Measurements from ENCODE around the gene LNX2. TPM values are rescaled to one million over a fixed set of nuclear protein-coding genes. Genes with fewer than 3 reads are reported as not detected.

Gene LNX2
- total and polyA plus RNA-seq, 2 donors (not counting 1 experiment from before 2014, with no cell fraction given), result 2.9 to 10.9 TPM

- POLR2A ChIA-PET, result interaction anchor here (0.5 kb wide), 1 partner anchor 551 kb away, joined by 5 read pairs; no protein-coding TSS in a partner anchor
- DNase-seq, result no peak
- no peak overlapping the region for H3K27ac ChIP-seq (ENCODE audit: low read length in 2 of 2)
- Mint-ChIP-seq H3K4me1 (no peaks in the 10 kb centered on the region), H3K27ac (no peak overlapping the region), H3K9me3 (ENCODE audit: insufficient read depth) (no peaks in the 10 kb centered on the region), H3K4me3 (no peak overlapping the region), H3K27me3 (no peaks in the 10 kb centered on the region)
- no peak overlapping the region for H3K4me3 ChIP-seq (ENCODE audit: control extremely low read depth in 1 of 5, extremely low read depth in 1 of 5, insufficient read depth in 1 of 5, low read depth in 2 of 5, low read length in 4 of 5)
- H3K4me1 ChIP-seq (ENCODE audit: control insufficient read depth in 2 of 2, insufficient read depth in 2 of 2, low read length in 2 of 2), result no peaks in the 10 kb centered on the region
- intact Hi-C loops (cut with micrococcal nuclease), result no loop called here
- H3K9ac ChIP-seq (ENCODE audit: low read length), result no peak overlapping the region
- H2AFZ ChIP-seq (ENCODE audit: insufficient read depth, low read depth, low read length, poor library complexity, severe bottlenecking), result no peak overlapping the region
- H3K9me3 ChIP-seq (ENCODE audit: control extremely low read depth in 1 of 3, control insufficient read depth in 2 of 3, insufficient read depth in 1 of 3, low read length in 2 of 3), result no peaks in the 10 kb centered on the region
- CTCF ChIA-PET, result no interaction called here
- H3K79me2 ChIP-seq (ENCODE audit: control insufficient read depth, insufficient read depth, low read length), result peaks cover 4% of the 10 kb centered on the region
- peaks cover 5% of the 10 kb centered on the region for H4K20me1 ChIP-seq (ENCODE audit: control insufficient read depth, insufficient read depth, low read length, poor library complexity, severe bottlenecking)
- no peak for ATAC-seq (ENCODE audit: low read depth)
- H3K36me3 ChIP-seq (replicated peaks in 1 of 2; ENCODE audit: control extremely low read depth in 1 of 2, control insufficient read depth in 1 of 2, extremely low read depth in 1 of 2, insufficient read depth in 2 of 2, low read length in 1 of 2), result peaks cover 0 to 10% of the 10 kb centered on the region in 2 experiments
- no peaks in the 10 kb centered on the region for H3K27me3 ChIP-seq (replicated peaks in 1 of 4; ENCODE audit: control extremely low read depth in 1 of 4, control insufficient read depth in 3 of 4, insufficient read depth in 4 of 4, low read length in 3 of 4)
- WGBS (ENCODE audit: insufficient coverage), result 100% methylated on average over 2 of the region's 6 CpGs
- TF ChIP-seq EZH2 (IDR thresholded peaks at IDR 0.05; ENCODE audit: borderline replicate concordance, insufficient read depth, low read depth, low read length, poor library complexity, severe bottlenecking), result no peak
- no peak overlapping the region for H3K4me2 ChIP-seq (replicated peaks; ENCODE audit: low read depth, low read length, poor library complexity, severe bottlenecking)
Measured at GRCh38 chr13:27660511-27660910, 40.2 kb upstream of the LNX2 start.

DNA sequence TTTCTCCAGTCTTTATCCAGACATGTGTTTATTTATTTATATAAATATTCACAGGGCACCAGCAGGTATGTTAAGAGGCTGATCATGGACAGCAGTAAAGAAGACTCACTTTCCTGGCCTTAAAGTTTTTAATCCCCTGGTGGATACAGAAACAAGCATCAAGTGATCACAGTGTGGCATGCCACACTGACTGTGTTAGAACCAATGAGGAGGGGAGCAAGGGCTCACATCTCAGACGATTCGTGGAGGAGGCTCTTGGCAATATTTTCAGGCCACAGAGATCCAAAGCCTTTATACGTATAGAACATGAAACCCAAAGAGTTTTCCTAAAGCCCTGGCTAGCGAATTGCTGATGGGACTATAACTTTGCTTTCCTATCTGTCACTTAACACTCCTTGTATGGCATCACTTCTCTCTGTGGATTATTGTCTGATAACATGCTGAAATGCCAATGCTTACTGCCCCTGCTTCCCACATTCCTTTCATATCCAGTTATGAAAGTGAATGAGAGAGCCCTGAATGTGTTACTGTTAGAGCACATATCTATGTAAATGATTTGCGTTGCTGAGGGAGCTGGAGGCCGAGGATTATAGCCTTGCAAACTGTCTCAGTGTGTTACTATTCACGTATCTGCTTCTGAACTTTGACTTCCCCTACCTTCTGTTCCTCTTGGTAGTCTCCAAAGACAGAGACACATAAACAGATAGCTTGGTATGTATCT, 39.0 kb upstream of the LNX2 start:
- H3K4me3 ChIP-seq (ENCODE audit: control extremely low read depth in 1 of 5, extremely low read depth in 1 of 5, insufficient read depth in 1 of 5, low read depth in 2 of 5, low read length in 4 of 5), result no peak overlapping the region
- ChIA-PET POLR2A (no interaction called here), CTCF (interaction anchor here (0.7 kb wide), 1 partner anchor 206 kb away, joined by 4 read pairs; no protein-coding TSS in a partner anchor)
- ATAC-seq (ENCODE audit: low read depth) (no peak), DNase-seq (no peak)
- no peaks in the 10 kb centered on the region for H3K9me3 Mint-ChIP-seq (ENCODE audit: insufficient read depth)
- H3K4me1 Mint-ChIP-seq, result no peaks in the 10 kb centered on the region
- H3K27ac Mint-ChIP-seq, result no peak overlapping the region
- peaks cover 5% of the 10 kb centered on the region for H4K20me1 ChIP-seq (ENCODE audit: control insufficient read depth, insufficient read depth, low read length, poor library complexity, severe bottlenecking)
- H3K27me3 Mint-ChIP-seq, result no peaks in the 10 kb centered on the region
- H3K4me2 ChIP-seq (replicated peaks; ENCODE audit: low read depth, low read length, poor library complexity, severe bottlenecking), result no peak overlapping the region
- no peak for TF ChIP-seq CTCF (IDR thresholded peaks at IDR 0.05)
- no peak for TF ChIP-seq EZH2 (IDR thresholded peaks at IDR 0.05; ENCODE audit: borderline replicate concordance, insufficient read depth, low read depth, low read length, poor library complexity, severe bottlenecking)
- H2AFZ ChIP-seq (ENCODE audit: insufficient read depth, low read depth, low read length, poor library complexity, severe bottlenecking), result no peak overlapping the region
- H3K79me2 ChIP-seq (ENCODE audit: control insufficient read depth, insufficient read depth, low read length), result peaks cover 4% of the 10 kb centered on the region
- H3K36me3 ChIP-seq (replicated peaks in 1 of 2; ENCODE audit: control extremely low read depth in 1 of 2, control insufficient read depth in 1 of 2, extremely low read depth in 1 of 2, insufficient read depth in 2 of 2, low read length in 1 of 2), result peaks cover 0 to 10% of the 10 kb centered on the region in 2 experiments
- no peaks in the 10 kb centered on the region for H3K4me1 ChIP-seq (ENCODE audit: control insufficient read depth in 2 of 2, insufficient read depth in 2 of 2, low read length in 2 of 2)
- H3K9me3 ChIP-seq (ENCODE audit: control extremely low read depth in 1 of 3, control insufficient read depth in 2 of 3, insufficient read depth in 1 of 3, low read length in 2 of 3), result no peaks in the 10 kb centered on the region
- no peaks in the 10 kb centered on the region for H3K27me3 ChIP-seq (replicated peaks in 1 of 4; ENCODE audit: control extremely low read depth in 1 of 4, control insufficient read depth in 3 of 4, insufficient read depth in 4 of 4, low read length in 3 of 4)
- H3K27ac ChIP-seq (ENCODE audit: low read length in 2 of 2), result no peak overlapping the region
- H3K9ac ChIP-seq (ENCODE audit: low read length), result no peak overlapping the region
- 100% methylated on average over 6 of the region's 7 CpGs for WGBS (ENCODE audit: insufficient coverage)
- no peak overlapping the region for H3K4me3 Mint-ChIP-seq
- intact Hi-C loops (cut with micrococcal nuclease), result no loop called here
